ENCODE data around the gene GBP7.

The GBP7 gene

DNA sequence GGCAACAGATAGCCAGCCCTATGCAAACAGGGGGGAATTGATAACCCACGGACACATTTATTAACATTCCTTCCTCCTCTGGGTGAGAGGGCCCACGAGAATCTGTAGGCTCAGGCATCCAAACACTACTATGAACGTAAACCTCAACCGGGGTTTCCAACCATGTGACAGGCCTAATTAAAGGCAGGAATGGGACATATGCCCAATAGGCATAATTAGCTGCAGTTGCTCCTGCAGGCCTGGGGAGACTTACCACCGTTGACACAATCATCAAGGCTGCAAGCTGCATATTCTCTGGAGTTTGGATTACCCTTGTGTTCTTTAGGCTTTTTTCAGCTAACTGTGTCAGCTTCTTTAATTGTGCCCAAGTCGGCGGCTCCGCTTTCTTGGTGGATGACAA, 88.6 kb downstream of the GBP7 start:
- H3K27ac ChIP-seq: no peak overlapping the region
- CTCF ChIA-PET: no interaction called here
- POLR2A ChIA-PET (ENCODE audit: low non-redundant PET): no interaction called here
- DNase-seq (ENCODE audit: low spot score): no peak
- TF ChIP-seq, protein P1, sequence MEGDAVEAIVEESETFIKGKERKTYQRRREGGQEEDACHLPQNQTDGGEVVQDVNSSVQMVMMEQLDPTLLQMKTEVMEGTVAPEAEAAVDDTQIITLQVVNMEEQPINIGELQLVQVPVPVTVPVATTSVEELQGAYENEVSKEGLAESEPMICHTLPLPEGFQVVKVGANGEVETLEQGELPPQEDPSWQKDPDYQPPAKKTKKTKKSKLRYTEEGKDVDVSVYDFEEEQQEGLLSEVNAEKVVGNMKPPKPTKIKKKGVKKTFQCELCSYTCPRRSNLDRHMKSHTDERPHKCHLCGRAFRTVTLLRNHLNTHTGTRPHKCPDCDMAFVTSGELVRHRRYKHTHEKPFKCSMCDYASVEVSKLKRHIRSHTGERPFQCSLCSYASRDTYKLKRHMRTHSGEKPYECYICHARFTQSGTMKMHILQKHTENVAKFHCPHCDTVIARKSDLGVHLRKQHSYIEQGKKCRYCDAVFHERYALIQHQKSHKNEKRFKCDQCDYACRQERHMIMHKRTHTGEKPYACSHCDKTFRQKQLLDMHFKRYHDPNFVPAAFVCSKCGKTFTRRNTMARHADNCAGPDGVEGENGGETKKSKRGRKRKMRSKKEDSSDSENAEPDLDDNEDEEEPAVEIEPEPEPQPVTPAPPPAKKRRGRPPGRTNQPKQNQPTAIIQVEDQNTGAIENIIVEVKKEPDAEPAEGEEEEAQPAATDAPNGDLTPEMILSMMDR (conservative IDR thresholded peaks at IDR 0.05; ENCODE audit: low read depth): no peak

- CTCF ChIA-PET: interaction anchor here (0.5 to 0.9 kb wide), 5 partner anchors 18 to 513 kb away, joined by 3 to 5 read pairs (median 3); no protein-coding TSS in a partner anchor
- TF ChIP-seq, protein P1 (conservative IDR thresholded peaks at IDR 0.05; ENCODE audit: low read depth): peak; percentile 20; the same call in 1 of the 2 replicates
- DNase-seq (ENCODE audit: low spot score): no peak
Observed at GRCh38 chr1:89085781-89086180, 90.0 kb downstream of the GBP7 start.

More at GRCh38 chr1:89085781-89086180, 90.0 kb downstream of the GBP7 start:
- POLR2A ChIA-PET (ENCODE audit: low non-redundant PET): no interaction called here
- H3K27ac ChIP-seq: no peak overlapping the region
